SK-N-SH (cell line): ENCODE data around the gene MPP7. TPM values are rescaled to one million over a fixed set of nuclear protein-coding genes. Genes with fewer than 3 reads are reported as not detected.

ENCODE experiments used
- CTCF ChIA-PET: fragments of 300-600, 350-600 bp; formaldehyde crosslinking; extraction: SDS; loops from one replicate; lab custom pipeline; 2021; lab: Yijun Ruan, JAX
- POLR2A ChIA-PET: fragments of 350-600 bp; sonication (Branson Sonifier 250); formaldehyde crosslinking; extraction: SDS; loops from one replicate; lab custom pipeline; 2020; ENCODE audit warnings: antibody characterized with exemption, inconsistent platforms; lab: Yijun Ruan, JAX
- DNase-seq: peaks from one replicate; pipeline ENCODE4 v3.0.0; 2012
- H2AFZ ChIP-seq: fragments of 200-600 bp; sonication (generic); 2 replicates; pipeline ENCODE4 v1.8.1; 2016; ENCODE audit warnings: antibody characterized with exemption, mild to moderate bottlenecking, low read depth
- H3F3A ChIP-seq: fragments of 200-600 bp; sonication (generic); replicated peaks from 2 replicates; pipeline ENCODE3; 2016; ENCODE audit warnings: antibody characterized with exemption, mild to moderate bottlenecking; ENCODE audit not compliant: insufficient read depth
- H3K27ac ChIP-seq, 2 experiments: fragments of 200-500 bp in 1 of 2; fragments of 200-600 bp in 1 of 2; sonication (Bioruptor generic) in 1 of 2; sonication (generic), shearing (Covaris generic) in 1 of 2; 2 replicates each; pipeline versions ENCODE4 v1.5.1 to v1.6.1; 2014 to 2016; ENCODE audit warnings: low read depth in 2 of 2, inconsistent platforms in 1 of 2, low read length in 1 of 2, mild to moderate bottlenecking in 1 of 2, mixed read lengths in 1 of 2
- H3K27me3 ChIP-seq: fragments of 200-600 bp; sonication (generic), shearing (Covaris generic); 2 replicates; pipeline ENCODE4 v1.6.1; 2016; ENCODE audit warnings: mixed run types; ENCODE audit not compliant: insufficient read depth
- H3K36me3 ChIP-seq, 2 experiments: fragments of 200-500 bp in 1 of 2; fragments of 200-600 bp in 1 of 2; sonication (Bioruptor generic) in 1 of 2; sonication (generic) in 1 of 2; replicated peaks in 1 of 2; 2 replicates each; pipeline versions ENCODE3 to v1.5.1; 2014 to 2016; ENCODE audit warnings: low read length in 1 of 2, mild to moderate bottlenecking in 1 of 2; ENCODE audit not compliant: insufficient read depth in 2 of 2, control insufficient read depth in 1 of 2
- H3K4me1 ChIP-seq, 2 experiments: fragments of 200-500 bp in 1 of 2; fragments of 200-600 bp in 1 of 2; sonication (Bioruptor generic) in 1 of 2; sonication (generic), shearing (Covaris generic) in 1 of 2; 2 replicates each; pipeline versions ENCODE4 v1.5.1 to v1.6.1; 2014 to 2016; ENCODE audit warnings: low read depth in 1 of 2, low read length in 1 of 2, mixed run types in 1 of 2; ENCODE audit not compliant: insufficient read depth in 2 of 2, control insufficient read depth in 1 of 2
- H3K4me2 ChIP-seq: fragments of 200-600 bp; sonication (generic), shearing (Covaris generic); 2 replicates; pipeline ENCODE4 v1.6.1; 2017; ENCODE audit warnings: mixed run types
- H3K4me3 ChIP-seq, 2 experiments: fragments of 200-500 bp in 1 of 2; fragments of 200-600 bp in 1 of 2; sonication (Bioruptor generic) in 1 of 2; sonication (generic), shearing (Covaris generic) in 1 of 2; 2 replicates each; pipeline versions ENCODE4 v1.5.1 to v1.8.1; 2014 to 2016; ENCODE audit warnings: low read depth in 2 of 2, inconsistent platforms in 1 of 2, low read length in 1 of 2, mild to moderate bottlenecking in 1 of 2, mixed read lengths in 1 of 2, moderate library complexity in 1 of 2
- H3K79me2 ChIP-seq: fragments of 200-600 bp; sonication (generic); 2 replicates; pipeline ENCODE4 v1.8.1; 2017; ENCODE audit warnings: mild to moderate bottlenecking; ENCODE audit not compliant: insufficient read depth
- H3K9ac ChIP-seq: fragments of 200-600 bp; sonication (generic); 2 replicates; pipeline ENCODE4 v1.6.1; 2017; ENCODE audit warnings: mixed run types
- H3K9me2 ChIP-seq: fragments of 200-600 bp; sonication (generic); 2 replicates; pipeline ENCODE4 v1.6.1; 2017; ENCODE audit warnings: mixed run types
- H3K9me3 ChIP-seq: fragments of 200-600 bp; sonication (generic); 2 replicates; pipeline ENCODE4 v1.6.1; 2017; ENCODE audit warnings: mixed run types, mild to moderate bottlenecking, moderate library complexity
- H4K20me1 ChIP-seq: fragments of 200-600 bp; sonication (generic); 2 replicates; pipeline ENCODE4 v1.6.1; 2017; ENCODE audit warnings: mild to moderate bottlenecking, mixed run types; ENCODE audit not compliant: insufficient read depth
- CTCF ChIP-seq: fragments of 200-600 bp; sonication (generic); IDR thresholded peaks from 2 replicates; pipeline ENCODE4 v1.6.1; 2017; ENCODE audit warnings: antibody characterized with exemption, mild to moderate bottlenecking, moderate library complexity
- FOXM1 ChIP-seq: IDR thresholded peaks from 2 replicates; pipeline ENCODE4 v1.4.0; 2012; ENCODE audit warnings: low read depth, mild to moderate bottlenecking
- GATA2 ChIP-seq: sonication (generic); formaldehyde crosslinking; IDR thresholded peaks from 2 replicates; pipeline ENCODE4 v1.5.0; 2020; ENCODE audit warnings: mild to moderate bottlenecking, missing genetic modification reagents
- MAX ChIP-seq: IDR thresholded peaks from 2 replicates; pipeline ENCODE4 v1.4.0; 2012; ENCODE audit warnings: low read depth
- MXI1 ChIP-seq: IDR thresholded peaks from 2 replicates; pipeline ENCODE4 v1.6.1; 2012; ENCODE audit warnings: mild to moderate bottlenecking, low read depth, low read length, improper control_type of control experiment
- NRF1 ChIP-seq: IDR thresholded peaks from 2 replicates; pipeline ENCODE4 v1.6.1; 2012; ENCODE audit warnings: low read depth, mild to moderate bottlenecking, low read length
- RAD21 ChIP-seq: IDR thresholded peaks from 2 replicates; pipeline ENCODE4 v1.6.1; 2012; ENCODE audit warnings: mild to moderate bottlenecking, low read length
- RCOR1 ChIP-seq: fragments of 150-350 bp; IDR thresholded peaks from 2 replicates; pipeline ENCODE4 v1.6.1; 2017; ENCODE audit warnings: antibody characterized with exemption, low read length
- RFX5 ChIP-seq: IDR thresholded peaks from 2 replicates; pipeline ENCODE4 v1.6.1; 2012; ENCODE audit warnings: mild to moderate bottlenecking, improper control_type of control experiment, low read length
- SIN3A ChIP-seq: IDR thresholded peaks from 2 replicates; pipeline ENCODE4 v1.6.1; 2012; ENCODE audit warnings: low read depth, mild to moderate bottlenecking, low read length, moderate library complexity, borderline replicate concordance
- SMC3 ChIP-seq: IDR thresholded peaks from 2 replicates; pipeline ENCODE4 v1.6.1; 2012; ENCODE audit warnings: low read depth, low read length, improper control_type of control experiment
- TAF1 ChIP-seq: IDR thresholded peaks from 2 replicates; pipeline ENCODE4 v1.6.1; 2012; ENCODE audit warnings: low read depth, mild to moderate bottlenecking, low read length, moderate library complexity, borderline replicate concordance
- TCF12 ChIP-seq: IDR thresholded peaks from 2 replicates; pipeline ENCODE4 v1.4.0; 2012
- YY1 ChIP-seq: IDR thresholded peaks from 2 replicates; pipeline ENCODE4 v1.4.0; 2012; ENCODE audit warnings: low read depth, mild to moderate bottlenecking
- ZBTB33 ChIP-seq: IDR thresholded peaks from 2 replicates; pipeline ENCODE4 v1.4.0; 2012; ENCODE audit warnings: low read depth, borderline replicate concordance
- WGBS: methylation state at CpG from one replicate; pipeline ENCODE4 v1.1.6; 2017; ENCODE audit warnings: low lambda C conversion rate; 5-methylcytosine and 5-hydroxymethylcytosine counted together
- polyA plus RNA-seq, 3 experiments: library from polyadenylated mRNA; depleted of rRNA; stranded (reverse); fragments of >200 nt; gene quantifications; 2 replicates each; pipeline ENCODE4 v1.2.3, GENCODE V29; 2012
- TF ChIP-seq, protein P1 (sequence below): IDR thresholded peaks from 2 replicates; pipeline ENCODE4 v1.6.1; 2012; ENCODE audit warnings: mild to moderate bottlenecking, low read depth, low read length, moderate library complexity
- TF ChIP-seq, protein P2 (sequence below): fragments of 150-350 bp; IDR thresholded peaks from 2 replicates; pipeline ENCODE4 v1.6.1; 2017; ENCODE audit warnings: antibody characterized with exemption, low read length, low read depth, borderline replicate concordance
- TF ChIP-seq, protein P3 (sequence below): IDR thresholded peaks from 2 replicates; pipeline ENCODE4; 2012

MPP7 gene
- polyA plus RNA-seq, 1 of the 3 experiments (the other 2 are of a cell fraction), result not detected

DNA sequence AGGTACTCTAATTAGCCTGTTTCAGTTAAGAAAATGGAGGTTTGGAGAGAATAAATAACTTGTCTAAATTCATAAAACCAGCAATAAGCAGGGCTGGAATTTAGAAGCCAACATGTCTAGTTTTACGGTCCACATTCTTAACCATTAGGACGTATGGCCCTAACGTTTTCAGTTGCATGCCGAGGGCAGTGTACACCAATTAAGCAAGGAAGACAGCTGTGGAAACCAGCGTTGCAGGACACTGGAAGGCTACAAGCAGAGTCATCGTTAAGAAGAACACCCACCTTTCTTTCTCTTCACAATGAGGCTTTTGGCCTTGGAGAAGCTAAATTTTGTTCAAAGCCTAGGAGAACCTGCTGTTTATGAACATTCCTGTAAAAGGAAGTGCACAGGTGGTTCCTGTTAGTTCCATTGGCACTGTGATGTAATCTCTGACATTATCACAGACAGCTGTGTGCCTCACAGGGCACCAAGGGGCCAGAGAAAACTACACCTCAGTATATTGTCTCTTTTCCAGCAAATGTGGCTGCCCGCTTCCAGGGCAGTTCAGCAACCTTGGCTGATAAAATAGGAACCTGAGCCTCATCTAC, 21.0 kb downstream of the MPP7 start:
- H3K9me3 ChIP-seq, result no peaks in the 10 kb centered on the region
- H3K79me2 ChIP-seq, result no peaks in the 10 kb centered on the region
- no peaks in the 10 kb centered on the region for H4K20me1 ChIP-seq
- H3K27me3 ChIP-seq, result peaks cover 33% of the 10 kb centered on the region
- CTCF ChIA-PET, result no interaction called here
- no peak for DNase-seq
- POLR2A ChIA-PET, result no interaction called here
- H3K36me3 ChIP-seq, result no peaks in the 10 kb centered on the region
- H3K9ac ChIP-seq, result no peak overlapping the region
- no peaks in the 10 kb centered on the region for H3K4me1 ChIP-seq
- no peak overlapping the region for H3K4me2 ChIP-seq
- no peak overlapping the region for H3K4me3 ChIP-seq
- H2AFZ ChIP-seq, result no peak overlapping the region
- no peaks in the 10 kb centered on the region for H3F3A ChIP-seq
- TF ChIP-seq SIN3A, result no peak
- no peak for TF ChIP-seq RCOR1
- TF ChIP-seq YY1, result no peak
- no peak for TF ChIP-seq ZBTB33
- TF ChIP-seq, protein P1, sequence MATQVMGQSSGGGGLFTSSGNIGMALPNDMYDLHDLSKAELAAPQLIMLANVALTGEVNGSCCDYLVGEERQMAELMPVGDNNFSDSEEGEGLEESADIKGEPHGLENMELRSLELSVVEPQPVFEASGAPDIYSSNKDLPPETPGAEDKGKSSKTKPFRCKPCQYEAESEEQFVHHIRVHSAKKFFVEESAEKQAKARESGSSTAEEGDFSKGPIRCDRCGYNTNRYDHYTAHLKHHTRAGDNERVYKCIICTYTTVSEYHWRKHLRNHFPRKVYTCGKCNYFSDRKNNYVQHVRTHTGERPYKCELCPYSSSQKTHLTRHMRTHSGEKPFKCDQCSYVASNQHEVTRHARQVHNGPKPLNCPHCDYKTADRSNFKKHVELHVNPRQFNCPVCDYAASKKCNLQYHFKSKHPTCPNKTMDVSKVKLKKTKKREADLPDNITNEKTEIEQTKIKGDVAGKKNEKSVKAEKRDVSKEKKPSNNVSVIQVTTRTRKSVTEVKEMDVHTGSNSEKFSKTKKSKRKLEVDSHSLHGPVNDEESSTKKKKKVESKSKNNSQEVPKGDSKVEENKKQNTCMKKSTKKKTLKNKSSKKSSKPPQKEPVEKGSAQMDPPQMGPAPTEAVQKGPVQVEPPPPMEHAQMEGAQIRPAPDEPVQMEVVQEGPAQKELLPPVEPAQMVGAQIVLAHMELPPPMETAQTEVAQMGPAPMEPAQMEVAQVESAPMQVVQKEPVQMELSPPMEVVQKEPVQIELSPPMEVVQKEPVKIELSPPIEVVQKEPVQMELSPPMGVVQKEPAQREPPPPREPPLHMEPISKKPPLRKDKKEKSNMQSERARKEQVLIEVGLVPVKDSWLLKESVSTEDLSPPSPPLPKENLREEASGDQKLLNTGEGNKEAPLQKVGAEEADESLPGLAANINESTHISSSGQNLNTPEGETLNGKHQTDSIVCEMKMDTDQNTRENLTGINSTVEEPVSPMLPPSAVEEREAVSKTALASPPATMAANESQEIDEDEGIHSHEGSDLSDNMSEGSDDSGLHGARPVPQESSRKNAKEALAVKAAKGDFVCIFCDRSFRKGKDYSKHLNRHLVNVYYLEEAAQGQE, result no peak
- TF ChIP-seq TAF1, result no peak
- no peak for TF ChIP-seq FOXM1
- TF ChIP-seq RAD21, result no peak
- TF ChIP-seq, protein P2, sequence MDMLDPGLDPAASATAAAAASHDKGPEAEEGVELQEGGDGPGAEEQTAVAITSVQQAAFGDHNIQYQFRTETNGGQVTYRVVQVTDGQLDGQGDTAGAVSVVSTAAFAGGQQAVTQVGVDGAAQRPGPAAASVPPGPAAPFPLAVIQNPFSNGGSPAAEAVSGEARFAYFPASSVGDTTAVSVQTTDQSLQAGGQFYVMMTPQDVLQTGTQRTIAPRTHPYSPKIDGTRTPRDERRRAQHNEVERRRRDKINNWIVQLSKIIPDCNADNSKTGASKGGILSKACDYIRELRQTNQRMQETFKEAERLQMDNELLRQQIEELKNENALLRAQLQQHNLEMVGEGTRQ, result no peak
- TF ChIP-seq NRF1, result no peak
- no peak for TF ChIP-seq MXI1
- no peak for TF ChIP-seq RFX5
- TF ChIP-seq TCF12, result no peak
- TF ChIP-seq CTCF, result no peak
- TF ChIP-seq, protein P3, sequence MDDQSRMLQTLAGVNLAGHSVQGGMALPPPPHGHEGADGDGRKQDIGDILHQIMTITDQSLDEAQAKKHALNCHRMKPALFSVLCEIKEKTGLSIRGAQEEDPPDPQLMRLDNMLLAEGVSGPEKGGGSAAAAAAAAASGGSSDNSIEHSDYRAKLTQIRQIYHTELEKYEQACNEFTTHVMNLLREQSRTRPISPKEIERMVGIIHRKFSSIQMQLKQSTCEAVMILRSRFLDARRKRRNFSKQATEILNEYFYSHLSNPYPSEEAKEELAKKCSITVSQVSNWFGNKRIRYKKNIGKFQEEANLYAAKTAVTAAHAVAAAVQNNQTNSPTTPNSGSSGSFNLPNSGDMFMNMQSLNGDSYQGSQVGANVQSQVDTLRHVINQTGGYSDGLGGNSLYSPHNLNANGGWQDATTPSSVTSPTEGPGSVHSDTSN, result no peak
- no peak for TF ChIP-seq SMC3
- no peak for TF ChIP-seq GATA2 (CRISPR knock-in tag)
- TF ChIP-seq MAX, result no peak
- WGBS, result 19% methylated on average over 7 of the region's 7 CpGs
- H3K9me2 ChIP-seq, result no peaks in the 10 kb centered on the region
- H3K27ac ChIP-seq, result no peak overlapping the region
